GM12874 (cell line): ENCODE data around the gene DENND1A.

ENCODE experiments used
- CTCF ChIP-seq: IDR thresholded peaks from 2 replicates; pipeline ENCODE4 v1.5.1; 2011; ENCODE audit warnings: low read depth, mild to moderate bottlenecking, control low read depth, low read length, moderate library complexity; ENCODE audit not compliant: insufficient read depth

DENND1A gene

GRCh38 chr9:123335193-123335985 is 594.5 kb downstream of the DENND1A start:
- TF ChIP-seq CTCF, result no peak

- no peak for TF ChIP-seq CTCF
These were observed 595.3 kb downstream of the DENND1A start for GRCh38 chr9:123334639-123335038.

- TF ChIP-seq CTCF, result no peak
These were observed 598.4 kb downstream of the DENND1A start for GRCh38 chr9:123331346-123332060.
